ENCODE results near the gene CLEC16A. TPM values are rescaled to one million over a fixed set of nuclear protein-coding genes. Genes with fewer than 3 reads are reported as not detected.

Gene CLEC16A
- total RNA-seq, 1 donor from 2014 or later: 7.8 TPM

- DNase-seq (ENCODE audit: low spot score): peak; percentile 35
- H3K36me3 Mint-ChIP-seq: peaks cover 12% of the 10 kb centered on the region
Observed at GRCh38 chr16:10988164-10988803, 43.9 kb downstream of the CLEC16A start.

GRCh38 chr16:10988879-10989278, 44.5 kb downstream of the CLEC16A start:
- H3K4me3 Mint-ChIP-seq: no peak overlapping the region
- Histone ChIP-seq H3K27me3 (no peaks in the 10 kb centered on the region), H4K20me1 (ENCODE audit: low read depth) (peaks cover 3% of the 10 kb centered on the region), H3K4me3 (no peak overlapping the region), H3K36me3 (no peaks in the 10 kb centered on the region), H2AFZ (replicated peaks) (no peak overlapping the region), H3K79me2 (ENCODE audit: low read depth) (no peaks in the 10 kb centered on the region), H3K9ac (no peak overlapping the region), H3K9me3 (ENCODE audit: low read depth) (no peaks in the 10 kb centered on the region), H3K4me2 (no peak overlapping the region), H3K27ac (no peak overlapping the region), H3F3A (ENCODE audit: low read depth) (no peaks in the 10 kb centered on the region), H3K4me1 (peaks cover 3% of the 10 kb centered on the region)
- TF ChIP-seq EZH2phosphoT487 (IDR thresholded peaks at IDR 0.05): no peak
- TF ChIP-seq EZH2 (IDR thresholded peaks at IDR 0.05): no peak
- TF ChIP-seq, protein P1, sequence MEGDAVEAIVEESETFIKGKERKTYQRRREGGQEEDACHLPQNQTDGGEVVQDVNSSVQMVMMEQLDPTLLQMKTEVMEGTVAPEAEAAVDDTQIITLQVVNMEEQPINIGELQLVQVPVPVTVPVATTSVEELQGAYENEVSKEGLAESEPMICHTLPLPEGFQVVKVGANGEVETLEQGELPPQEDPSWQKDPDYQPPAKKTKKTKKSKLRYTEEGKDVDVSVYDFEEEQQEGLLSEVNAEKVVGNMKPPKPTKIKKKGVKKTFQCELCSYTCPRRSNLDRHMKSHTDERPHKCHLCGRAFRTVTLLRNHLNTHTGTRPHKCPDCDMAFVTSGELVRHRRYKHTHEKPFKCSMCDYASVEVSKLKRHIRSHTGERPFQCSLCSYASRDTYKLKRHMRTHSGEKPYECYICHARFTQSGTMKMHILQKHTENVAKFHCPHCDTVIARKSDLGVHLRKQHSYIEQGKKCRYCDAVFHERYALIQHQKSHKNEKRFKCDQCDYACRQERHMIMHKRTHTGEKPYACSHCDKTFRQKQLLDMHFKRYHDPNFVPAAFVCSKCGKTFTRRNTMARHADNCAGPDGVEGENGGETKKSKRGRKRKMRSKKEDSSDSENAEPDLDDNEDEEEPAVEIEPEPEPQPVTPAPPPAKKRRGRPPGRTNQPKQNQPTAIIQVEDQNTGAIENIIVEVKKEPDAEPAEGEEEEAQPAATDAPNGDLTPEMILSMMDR (IDR thresholded peaks at IDR 0.05): no peak
- DNase-seq (ENCODE audit: low spot score): no peak
- peaks cover 5% of the 10 kb centered on the region for H3K27me3 Mint-ChIP-seq (ENCODE audit: insufficient read depth, low read depth)
- no peaks in the 10 kb centered on the region for H3K9me3 Mint-ChIP-seq
- peaks cover 12% of the 10 kb centered on the region for H3K36me3 Mint-ChIP-seq
- H3K27ac Mint-ChIP-seq: no peak overlapping the region
- H3K4me1 Mint-ChIP-seq: peaks cover 38% of the 10 kb centered on the region

More at GRCh38 chr16:10988164-10988803, 43.9 kb downstream of the CLEC16A start:
- Histone ChIP-seq H2AFZ (replicated peaks) (no peak overlapping the region), H3K4me1 (peaks cover 3% of the 10 kb centered on the region), H3K36me3 (no peaks in the 10 kb centered on the region), H3K9ac (no peak overlapping the region), H4K20me1 (ENCODE audit: low read depth) (peaks cover 3% of the 10 kb centered on the region), H3K27ac (no peak overlapping the region), H3K4me3 (no peak overlapping the region), H3F3A (ENCODE audit: low read depth) (no peaks in the 10 kb centered on the region), H3K27me3 (no peaks in the 10 kb centered on the region), H3K4me2 (no peak overlapping the region), H3K79me2 (ENCODE audit: low read depth) (no peaks in the 10 kb centered on the region), H3K9me3 (ENCODE audit: low read depth) (no peaks in the 10 kb centered on the region)
- no peaks in the 10 kb centered on the region for H3K9me3 Mint-ChIP-seq
- H3K4me1 Mint-ChIP-seq: peaks cover 37% of the 10 kb centered on the region
- peaks cover 5% of the 10 kb centered on the region for H3K27me3 Mint-ChIP-seq (ENCODE audit: insufficient read depth, low read depth)
- no peak overlapping the region for H3K27ac Mint-ChIP-seq
- no peak overlapping the region for H3K4me3 Mint-ChIP-seq
- TF ChIP-seq EZH2 (IDR thresholded peaks at IDR 0.05): no peak
- TF ChIP-seq EZH2phosphoT487 (IDR thresholded peaks at IDR 0.05): no peak
- TF ChIP-seq, protein P1 (IDR thresholded peaks at IDR 0.05): peak; percentile 53

GRCh38 chr16:10989559-10989958, 45.2 kb downstream of the CLEC16A start:
- Histone ChIP-seq H3K36me3 (no peaks in the 10 kb centered on the region), H3K4me3 (no peak overlapping the region), H3K9ac (no peak overlapping the region), H3K9me3 (ENCODE audit: low read depth) (no peaks in the 10 kb centered on the region), H3F3A (ENCODE audit: low read depth) (no peaks in the 10 kb centered on the region), H2AFZ (replicated peaks) (no peak overlapping the region), H3K27me3 (no peaks in the 10 kb centered on the region), H3K27ac (no peak overlapping the region), H4K20me1 (ENCODE audit: low read depth) (peaks cover 3% of the 10 kb centered on the region), H3K4me2 (no peak overlapping the region), H3K4me1 (no peaks in the 10 kb centered on the region), H3K79me2 (ENCODE audit: low read depth) (no peaks in the 10 kb centered on the region)
- no peak for DNase-seq (ENCODE audit: low spot score)
- Mint-ChIP-seq H3K4me1 (peaks cover 31% of the 10 kb centered on the region), H3K27me3 (ENCODE audit: insufficient read depth, low read depth) (peaks cover 4% of the 10 kb centered on the region), H3K4me3 (no peak overlapping the region), H3K9me3 (no peaks in the 10 kb centered on the region), H3K27ac (no peak overlapping the region), H3K36me3 (peaks cover 11% of the 10 kb centered on the region)
- TF ChIP-seq EZH2 (IDR thresholded peaks at IDR 0.05) (no peak), EZH2phosphoT487 (IDR thresholded peaks at IDR 0.05) (no peak)
- TF ChIP-seq, protein P1 (IDR thresholded peaks at IDR 0.05): no peak
